HG03378 (cell line): ENCODE measurements around the gene CRTC3.
A peak's percentile ranks its signal among the peaks of the same experiment; 100 is the strongest.
"Not testable (repeated sequence)": the region's sequence is repeated elsewhere in the genome, so short reads cannot be mapped to it uniquely, and the experiment has no call there.

Experiments
- ATAC-seq: cut with Tn5 transposase; IDR thresholded peaks from one replicate; pipeline ENCODE4 v1.9.1; 2021; ENCODE audit warnings: mild to moderate bottlenecking, moderate library complexity; ENCODE audit not compliant: unreplicated experiment

Gene CRTC3, protein sequence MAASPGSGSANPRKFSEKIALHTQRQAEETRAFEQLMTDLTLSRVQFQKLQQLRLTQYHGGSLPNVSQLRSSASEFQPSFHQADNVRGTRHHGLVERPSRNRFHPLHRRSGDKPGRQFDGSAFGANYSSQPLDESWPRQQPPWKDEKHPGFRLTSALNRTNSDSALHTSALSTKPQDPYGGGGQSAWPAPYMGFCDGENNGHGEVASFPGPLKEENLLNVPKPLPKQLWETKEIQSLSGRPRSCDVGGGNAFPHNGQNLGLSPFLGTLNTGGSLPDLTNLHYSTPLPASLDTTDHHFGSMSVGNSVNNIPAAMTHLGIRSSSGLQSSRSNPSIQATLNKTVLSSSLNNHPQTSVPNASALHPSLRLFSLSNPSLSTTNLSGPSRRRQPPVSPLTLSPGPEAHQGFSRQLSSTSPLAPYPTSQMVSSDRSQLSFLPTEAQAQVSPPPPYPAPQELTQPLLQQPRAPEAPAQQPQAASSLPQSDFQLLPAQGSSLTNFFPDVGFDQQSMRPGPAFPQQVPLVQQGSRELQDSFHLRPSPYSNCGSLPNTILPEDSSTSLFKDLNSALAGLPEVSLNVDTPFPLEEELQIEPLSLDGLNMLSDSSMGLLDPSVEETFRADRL

DNA sequence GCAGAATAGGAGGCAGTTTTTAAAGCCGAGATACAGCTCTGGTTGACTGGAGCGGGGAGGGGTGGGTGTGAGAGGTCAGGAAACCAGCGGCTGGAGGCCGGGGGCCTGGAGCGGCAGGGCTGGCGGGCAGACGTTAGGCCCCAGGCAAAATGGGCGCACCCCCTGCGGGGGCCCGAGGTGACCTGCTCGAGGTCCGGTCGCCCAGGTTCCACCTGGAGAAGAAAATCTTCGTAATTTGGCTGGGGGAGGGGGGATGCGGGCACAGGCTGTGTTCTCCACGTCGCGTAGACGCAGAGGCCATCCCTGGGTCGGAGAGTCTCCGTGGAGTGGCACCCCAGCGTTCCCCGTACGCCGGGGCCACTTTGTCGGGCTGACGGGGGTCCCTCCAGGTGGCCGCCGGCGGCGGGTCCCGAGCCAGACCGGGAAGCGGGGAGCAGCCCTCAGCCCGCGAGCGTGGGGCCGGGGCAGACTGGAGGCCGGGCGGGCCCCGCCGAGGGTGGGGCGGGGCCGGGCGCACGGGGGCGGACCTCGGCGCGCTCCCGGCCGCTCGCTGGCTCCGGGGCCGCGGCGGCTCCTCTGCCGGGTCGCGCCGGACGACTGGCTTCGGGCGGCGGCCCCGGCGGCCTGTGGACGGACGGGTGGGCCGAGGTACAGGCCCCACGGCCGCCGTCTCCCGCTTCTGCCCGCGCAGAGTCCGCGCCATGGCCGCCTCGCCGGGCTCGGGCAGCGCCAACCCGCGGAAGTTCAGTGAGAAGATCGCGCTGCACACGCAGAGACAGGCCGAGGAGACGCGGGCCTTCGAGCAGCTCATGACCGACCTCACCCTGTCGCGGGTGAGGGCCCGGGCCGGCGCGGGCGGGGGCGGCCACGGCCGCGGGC, at the start of gene CRTC3:
CRTC3 (plus strand) TSS at position 553 of the 879 bp plus-strand sequence; CDS start at position 702, 149 bp downstream.
- ATAC-seq = peak; percentile 47

- ATAC-seq = no peak
These were observed 48.7 kb upstream of the CRTC3 start for GRCh38 chr15:90481023-90481422.

DNA sequence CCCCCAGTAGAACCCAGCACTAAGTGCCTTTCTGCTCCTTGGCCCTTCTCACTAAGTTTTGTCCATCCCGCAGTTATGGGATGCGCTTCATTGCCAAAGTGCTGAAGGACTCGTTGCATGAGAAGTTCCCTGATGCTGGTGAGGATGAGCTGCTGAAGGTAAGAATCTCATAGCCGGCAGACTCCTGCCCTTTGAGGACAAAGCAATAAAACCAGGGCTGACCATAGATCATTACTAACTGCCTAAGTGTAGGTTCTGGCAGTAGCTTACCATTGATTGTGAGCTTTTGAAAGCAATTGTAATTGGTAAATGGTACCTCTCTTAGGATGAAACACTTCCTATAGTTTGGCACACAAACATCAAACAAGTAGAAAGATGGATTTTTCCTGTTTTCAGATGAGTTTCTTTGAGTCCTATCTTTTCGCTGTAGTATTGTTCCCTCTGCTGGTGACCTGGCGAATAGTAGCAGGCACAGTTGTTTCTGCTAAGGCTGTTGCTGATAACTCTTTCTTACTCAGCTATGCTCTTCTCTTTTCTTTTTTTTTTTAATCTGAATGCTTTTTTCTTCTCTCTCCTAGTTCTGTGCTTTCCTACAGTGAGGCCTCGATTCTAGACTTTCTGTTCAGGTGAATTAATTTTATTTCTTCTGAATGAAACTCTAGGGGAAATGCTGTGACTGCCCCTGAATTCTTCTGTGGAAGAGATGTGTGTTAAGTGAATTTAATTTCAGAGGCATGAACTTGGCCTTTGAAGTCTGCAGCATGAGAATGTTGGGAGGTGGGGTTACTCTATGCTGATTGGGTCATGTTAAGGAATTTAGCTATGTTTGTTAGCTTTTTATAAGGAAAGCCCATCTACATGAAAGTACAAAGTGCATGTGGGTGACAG, 47.4 kb upstream of the CRTC3 start:
- no peak for ATAC-seq

GRCh38 chr15:90483012-90483307, 46.8 kb upstream of the CRTC3 start:
- ATAC-seq = no peak

DNA sequence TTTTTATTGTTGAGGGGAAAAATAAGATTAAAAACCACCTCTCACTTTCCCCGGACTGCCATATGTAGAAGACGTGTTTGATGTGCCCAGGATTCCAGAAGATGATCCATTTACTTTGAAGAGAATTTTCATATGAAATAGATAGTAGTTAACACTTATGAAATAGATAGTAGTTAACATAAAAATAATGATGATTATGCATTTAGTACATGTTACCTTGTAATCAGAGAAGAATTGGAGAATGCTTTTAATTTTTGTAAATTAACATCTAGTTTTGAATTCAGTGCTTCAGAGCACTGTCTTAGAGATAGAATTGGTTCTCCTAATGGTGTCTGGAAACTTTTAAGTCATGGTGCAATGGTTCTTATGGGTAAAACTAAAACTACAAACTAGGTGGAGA, 46.1 kb upstream of the CRTC3 start:
- no peak for ATAC-seq

- no peak for ATAC-seq
These were observed 42.5 kb upstream of the CRTC3 start for GRCh38 chr15:90487186-90487585.

GRCh38 chr15:90489514-90489913, 40.2 kb upstream of the CRTC3 start:
- ATAC-seq = no peak

- no peak for ATAC-seq
These were observed 39.8 kb upstream of the CRTC3 start for GRCh38 chr15:90489944-90490343.

- no peak for ATAC-seq
These were observed 36.1 kb upstream of the CRTC3 start for GRCh38 chr15:90493647-90494046.

- no peak for ATAC-seq
These were observed 34.7 kb upstream of the CRTC3 start for GRCh38 chr15:90495067-90495466.

GRCh38 chr15:90496791-90497190, 32.9 kb upstream of the CRTC3 start:
- no peak for ATAC-seq

GRCh38 chr15:90497376-90497775, 32.3 kb upstream of the CRTC3 start:
- no peak for ATAC-seq

- no peak for ATAC-seq
These were observed 31.8 kb upstream of the CRTC3 start for GRCh38 chr15:90497912-90498311.

DNA sequence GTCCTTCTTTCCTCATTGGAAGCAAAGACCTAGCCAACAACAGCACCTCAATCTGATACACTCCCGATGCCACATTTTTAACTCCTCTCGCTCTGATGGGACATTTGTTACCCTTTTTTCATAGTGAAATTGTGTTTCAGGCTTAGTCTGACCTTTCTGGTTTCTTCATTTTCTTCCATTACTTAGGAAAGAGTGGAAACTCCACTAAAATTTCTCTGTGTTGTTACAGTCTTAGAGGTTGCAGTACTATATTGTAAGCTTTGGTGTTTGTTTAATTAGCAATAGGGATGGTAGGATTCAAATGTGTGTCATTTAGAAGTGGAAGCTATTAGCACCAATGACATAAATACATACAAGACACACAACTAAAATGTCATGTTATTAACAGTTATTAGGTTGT, 29.6 kb upstream of the CRTC3 start:
- no peak for ATAC-seq

DNA sequence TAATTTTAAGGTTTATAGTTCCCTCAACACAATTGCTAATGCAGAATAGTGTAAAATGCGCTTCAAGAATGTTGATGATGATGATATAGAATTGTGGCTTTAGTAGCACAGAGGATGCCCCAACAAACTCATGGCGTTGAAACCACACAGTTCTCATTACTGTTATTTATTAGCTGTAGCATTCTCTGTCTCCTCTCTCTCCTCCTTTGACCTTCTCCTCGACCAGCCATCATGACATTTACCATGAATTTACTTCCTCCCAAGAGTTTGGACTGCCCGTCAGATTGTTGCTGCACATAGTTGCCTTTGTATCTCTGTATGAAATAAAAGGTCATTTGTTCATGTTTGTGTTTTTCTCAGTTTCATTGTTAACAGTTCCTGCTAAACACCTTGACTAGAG, 27.8 kb upstream of the CRTC3 start:
- no peak for ATAC-seq

DNA sequence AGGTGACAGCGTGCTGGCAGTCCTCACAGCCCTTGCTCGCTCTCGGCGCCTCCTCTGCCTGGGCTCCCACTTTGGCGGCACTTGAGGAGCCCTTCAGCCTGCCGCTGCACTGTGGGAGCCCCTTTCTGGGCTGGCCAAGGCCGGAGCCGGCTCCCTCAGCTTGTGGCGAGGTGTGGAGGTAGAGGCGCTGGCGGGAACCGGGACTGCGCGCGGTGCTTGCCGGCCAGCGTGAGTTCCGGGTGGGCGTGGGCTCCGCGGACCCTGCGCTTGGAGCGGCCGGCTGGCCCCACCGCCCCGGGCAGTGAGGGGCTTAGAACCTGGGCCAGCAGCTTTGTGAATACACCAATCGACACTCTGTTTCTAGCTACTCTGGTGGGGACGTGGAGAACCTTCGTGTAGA, 18.9 kb upstream of the CRTC3 start:
- ATAC-seq = not testable (repeated sequence)

GRCh38 chr15:90511211-90511618, 18.5 kb upstream of the CRTC3 start:
- not testable (repeated sequence) for ATAC-seq

GRCh38 chr15:90512276-90512675, 17.4 kb upstream of the CRTC3 start:
- ATAC-seq = no peak

GRCh38 chr15:90512981-90513380, 16.7 kb upstream of the CRTC3 start:
- no peak for ATAC-seq

GRCh38 chr15:90513448-90513847, 16.3 kb upstream of the CRTC3 start:
- ATAC-seq = no peak

- not testable (repeated sequence) for ATAC-seq
These were observed 15.8 kb upstream of the CRTC3 start for GRCh38 chr15:90513893-90514292.
